Measurements from ENCODE around the gene GALNS.

- TF ChIP-seq CTCF (conservative IDR thresholded peaks at IDR 0.05; ENCODE audit: low read length) (no peak), EZH2phosphoT487 (IDR thresholded peaks at IDR 0.05; ENCODE audit: borderline replicate concordance, low read depth, low read length) (no peak)
Measured at GRCh38 chr16:88855736-88856121, 1.0 kb downstream of the GALNS start.
